Measurements from ENCODE around the gene DGKH.

- TF ChIP-seq CTCF (IDR thresholded peaks at IDR 0.05): no peak
- no peak for TF ChIP-seq ZFX (IDR thresholded peaks at IDR 0.05; ENCODE audit: borderline replicate concordance)
Observed at GRCh38 chr13:42043676-42044075, 4.8 kb upstream of the DGKH start.
